ENCODE data around the gene LSM3. TPM values are rescaled to one million over a fixed set of nuclear protein-coding genes. Genes with fewer than 3 reads are reported as not detected.
A peak's percentile ranks its signal among the peaks of the same experiment; 100 is the strongest.

The LSM3 gene
- polyA plus RNA-seq, 12 donors: 6.3 to 15.7 (median 12.3) TPM; not detected in 1

DNA sequence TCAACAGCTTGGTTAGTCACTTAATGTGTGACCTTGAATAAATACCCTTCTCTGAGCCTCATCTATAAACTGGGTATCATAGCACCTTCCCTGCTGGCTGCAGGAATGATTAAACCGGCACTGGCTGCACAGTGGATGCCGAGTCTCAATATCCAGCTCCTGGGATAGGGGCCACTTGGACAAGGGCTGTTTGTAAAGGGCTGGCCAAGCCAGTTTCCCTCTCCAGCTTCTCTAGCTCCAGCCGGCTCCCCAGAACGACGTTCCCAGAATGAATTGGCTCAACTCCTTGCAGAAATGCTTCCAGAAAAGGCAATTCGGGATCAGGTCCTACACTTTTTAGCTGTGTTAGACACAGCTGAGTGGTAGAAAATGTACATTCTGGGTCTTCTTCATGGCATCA is 58.8 kb downstream of the LSM3 start:
- DNase-seq: peak; percentile 88

DNA sequence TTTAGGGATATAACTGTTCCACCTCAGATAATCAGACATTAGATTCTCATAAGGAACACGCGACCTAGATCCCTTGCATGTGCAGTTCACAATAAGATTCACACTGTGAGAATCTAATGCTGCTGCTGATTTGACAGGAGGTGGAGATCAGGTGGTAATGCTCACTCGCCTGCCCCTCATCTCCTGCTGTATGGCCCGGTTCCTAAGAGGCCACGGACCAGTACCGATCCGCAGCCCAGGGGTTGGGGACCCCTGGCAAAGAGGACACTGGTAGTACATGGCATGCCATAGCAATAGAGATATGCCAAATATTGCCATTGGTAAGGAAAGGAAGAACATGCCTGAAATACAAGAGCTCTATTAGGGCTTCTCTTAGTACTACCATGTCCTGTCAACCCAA is 59.7 kb downstream of the LSM3 start:
- no peak for DNase-seq

DNA sequence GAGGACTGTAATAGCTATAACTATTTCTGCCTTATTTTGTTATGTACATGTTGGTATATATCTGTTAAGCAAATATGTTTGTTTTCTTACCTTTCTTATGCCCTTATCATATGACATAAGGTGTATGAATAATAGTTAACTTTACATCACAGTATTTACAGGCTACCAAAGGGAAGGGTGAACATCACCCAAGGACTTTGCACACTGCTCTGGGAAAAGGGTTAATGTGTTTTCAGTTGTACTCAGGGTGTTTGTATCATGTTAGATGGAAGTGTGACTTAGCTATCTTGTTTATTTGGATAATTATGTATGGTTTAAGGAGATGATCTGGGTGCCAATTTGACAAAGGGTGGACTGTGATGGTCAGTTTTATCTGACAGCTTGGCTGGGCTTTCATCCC is 60.3 kb downstream of the LSM3 start:
- no peak for DNase-seq

DNA sequence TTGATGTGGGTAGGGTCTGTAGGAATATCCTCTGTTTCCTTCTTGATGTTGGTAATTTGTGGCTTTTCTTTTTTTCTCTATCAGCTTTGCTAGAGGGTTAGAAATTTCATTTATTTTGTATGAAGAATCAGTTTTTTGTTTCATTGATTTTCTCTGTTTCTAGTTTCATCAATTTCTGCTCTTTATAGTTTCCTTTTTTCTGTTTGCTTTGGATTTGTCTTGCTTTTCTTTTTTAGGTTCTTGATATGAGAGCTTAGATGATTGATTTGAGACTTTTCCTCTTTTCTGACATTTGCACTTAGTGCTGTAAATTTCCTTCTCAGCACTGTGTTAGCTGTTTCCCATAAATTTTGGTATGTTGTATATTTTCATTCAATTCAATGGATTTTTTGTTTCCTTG is 61.3 kb downstream of the LSM3 start:
- no peak for DNase-seq

DNA sequence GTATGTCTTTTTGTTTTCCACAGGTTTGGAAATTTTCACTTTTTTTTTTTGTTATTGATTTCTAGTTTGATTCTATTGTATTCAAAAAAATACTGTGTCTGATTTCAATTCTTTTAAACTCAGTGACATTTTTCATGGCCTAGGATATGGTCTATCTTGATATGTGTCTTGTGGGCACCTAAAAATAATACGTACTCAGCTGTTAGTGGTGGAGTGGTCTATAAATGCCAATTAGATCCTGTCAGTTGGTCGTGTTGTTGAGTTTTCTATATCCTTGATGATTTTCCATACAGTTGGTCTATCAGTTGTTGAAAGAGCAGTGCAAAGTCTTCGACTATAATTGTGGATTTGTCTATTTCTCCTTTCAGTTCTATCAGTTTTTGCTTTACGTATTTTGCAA is 61.7 kb downstream of the LSM3 start:
- no peak for DNase-seq

DNA sequence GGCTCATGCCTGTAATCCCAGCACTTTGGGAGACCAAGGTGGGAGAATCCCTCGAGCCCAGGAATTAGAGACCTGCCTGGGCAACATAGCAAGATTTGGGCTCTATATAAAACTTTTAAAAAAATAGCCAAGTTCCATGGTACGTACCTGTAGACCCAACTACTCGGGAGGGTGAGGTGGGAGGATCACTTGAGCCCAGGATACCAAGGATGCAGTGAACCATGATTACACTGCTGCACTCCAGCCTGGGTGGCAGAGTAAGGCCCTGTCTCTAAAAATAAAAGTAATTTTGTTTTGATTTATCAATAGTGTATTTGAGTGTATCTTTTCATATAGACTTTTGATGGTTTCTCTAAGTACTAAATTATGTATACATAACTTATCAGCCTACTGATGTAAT is 63.1 kb downstream of the LSM3 start:
- no peak for DNase-seq

DNA sequence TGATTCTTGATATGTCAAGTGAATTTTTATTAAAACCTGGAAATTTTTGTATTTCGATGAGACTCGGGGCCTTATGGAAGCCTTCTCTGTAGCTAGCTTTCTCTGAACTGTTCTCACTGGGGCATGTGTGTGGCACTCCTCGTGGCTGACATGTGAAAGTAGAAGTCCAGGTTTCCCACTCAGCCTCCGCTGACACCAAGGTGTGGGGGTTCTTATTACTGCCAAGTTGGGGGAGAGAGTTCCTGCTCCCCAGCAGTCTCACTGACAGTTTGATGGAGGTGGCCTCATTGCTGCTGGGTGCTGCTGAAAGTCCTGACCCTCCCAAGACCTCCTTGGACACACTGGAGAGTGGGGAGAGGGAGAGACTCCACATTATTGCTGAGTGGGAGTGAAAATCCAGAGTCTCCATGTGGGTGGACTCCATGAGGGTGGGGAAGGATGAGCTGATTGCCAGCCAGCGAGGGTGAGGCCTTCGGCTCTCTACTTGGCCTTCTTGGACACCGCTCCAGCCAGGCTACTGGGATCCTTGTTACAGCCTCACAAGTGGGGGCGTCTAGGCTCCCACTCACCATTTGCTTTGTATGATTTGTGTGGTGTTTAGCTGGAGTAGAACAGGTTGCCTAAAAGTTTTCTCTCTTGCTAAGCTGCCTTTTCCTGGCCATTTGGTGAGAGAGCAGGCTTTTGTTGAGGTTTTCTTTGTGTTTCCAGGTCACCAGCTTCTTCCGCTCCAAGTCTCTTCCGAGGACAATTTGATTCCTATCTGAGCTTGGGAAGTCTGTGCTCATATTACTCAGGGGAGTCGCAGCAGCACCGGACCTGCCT is 64.1 kb downstream of the LSM3 start:
- DNase-seq: no peak

DNA sequence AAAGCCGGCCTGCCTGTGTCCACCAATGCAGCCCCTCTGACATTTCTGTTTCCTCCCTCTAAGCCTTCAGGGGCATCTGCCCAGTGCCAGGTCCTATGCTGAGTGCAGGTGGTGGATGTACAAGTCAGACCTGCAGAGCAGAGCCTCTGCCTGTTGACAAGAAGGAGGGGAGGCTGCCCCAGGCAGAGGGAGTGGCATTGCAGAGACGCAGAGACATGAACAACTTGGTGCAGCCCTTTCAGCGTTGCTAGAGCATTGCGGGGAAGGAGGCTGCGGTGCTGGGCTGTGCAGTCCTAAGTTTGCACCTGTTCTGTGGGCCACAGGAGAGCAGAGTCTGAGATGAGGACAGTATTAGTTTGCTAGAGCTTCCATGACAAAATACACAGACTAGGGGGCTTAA is 65.2 kb downstream of the LSM3 start:
- no peak for DNase-seq

DNA sequence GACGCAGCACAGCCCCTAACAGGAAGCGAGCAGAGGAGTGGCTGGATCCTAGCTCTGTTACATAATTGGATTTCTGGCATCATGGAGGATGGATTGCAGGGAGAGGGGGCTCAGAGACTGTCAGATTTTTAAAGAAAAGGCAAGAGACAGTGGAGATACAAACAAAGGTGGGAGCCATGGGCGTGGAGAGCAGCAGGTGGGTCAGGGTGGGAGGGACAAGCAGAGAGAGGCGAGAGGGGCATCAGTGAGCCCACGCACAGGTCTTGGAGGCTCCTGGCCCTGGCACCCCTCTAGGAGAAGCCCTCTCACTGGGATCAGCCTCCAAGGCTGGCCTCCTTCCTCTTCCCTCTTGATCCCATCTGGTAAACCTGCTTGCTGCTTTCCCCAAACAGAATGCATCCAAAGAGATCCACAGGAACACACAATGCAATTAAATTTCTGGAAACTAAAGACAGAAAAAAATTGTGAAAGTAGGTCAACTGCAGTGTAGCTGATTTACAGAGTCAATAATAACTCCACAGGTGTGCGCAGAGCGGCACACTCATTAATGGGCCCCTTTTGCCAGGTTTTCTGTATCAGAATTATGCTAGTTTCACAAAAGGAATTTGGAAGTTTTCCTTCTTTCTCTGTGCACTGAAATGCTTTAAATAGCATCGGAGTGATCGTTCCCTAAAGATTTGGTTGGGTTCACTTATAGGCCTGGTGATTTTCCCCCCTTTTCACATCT is 66.1 kb downstream of the LSM3 start:
- no peak for DNase-seq

DNA sequence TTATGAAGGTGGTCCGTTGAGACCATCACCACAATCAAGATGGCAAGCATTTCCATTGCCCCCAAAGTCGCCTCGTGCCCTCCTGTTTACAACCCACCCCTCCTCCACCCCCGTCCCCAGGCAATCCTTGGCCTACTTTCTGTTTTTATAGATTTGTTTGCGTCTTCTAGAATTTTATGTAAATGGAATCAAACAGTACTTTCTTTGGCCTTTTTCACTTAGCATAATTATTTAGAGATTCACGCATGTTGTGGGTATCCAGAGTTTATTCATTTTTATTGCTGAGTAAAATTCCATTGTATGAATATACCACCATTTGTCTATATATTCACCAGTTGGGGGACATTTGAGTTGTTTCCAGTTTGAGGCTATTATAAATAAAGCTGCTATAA is 66.6 kb downstream of the LSM3 start:
- no peak for DNase-seq

DNA sequence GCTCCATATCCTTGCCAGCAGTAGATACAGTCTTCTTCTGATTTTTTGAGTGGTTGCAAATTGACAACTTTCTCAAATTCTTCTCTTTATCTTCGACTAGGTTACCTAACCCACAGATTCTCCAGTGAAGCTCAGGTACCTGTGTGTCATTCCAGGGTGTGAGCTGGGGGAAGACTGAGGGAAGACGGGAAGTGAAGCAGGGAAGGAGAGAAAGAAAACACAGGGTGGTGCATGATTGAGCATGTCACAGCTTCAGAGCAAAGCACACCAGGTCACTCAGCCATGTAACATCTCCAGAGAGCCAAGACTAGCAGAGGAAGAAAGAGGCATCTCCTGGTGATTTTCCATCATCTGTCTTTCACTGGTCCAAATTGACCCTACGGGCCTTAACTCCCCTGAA is 67.2 kb downstream of the LSM3 start:
- no peak for DNase-seq

DNA sequence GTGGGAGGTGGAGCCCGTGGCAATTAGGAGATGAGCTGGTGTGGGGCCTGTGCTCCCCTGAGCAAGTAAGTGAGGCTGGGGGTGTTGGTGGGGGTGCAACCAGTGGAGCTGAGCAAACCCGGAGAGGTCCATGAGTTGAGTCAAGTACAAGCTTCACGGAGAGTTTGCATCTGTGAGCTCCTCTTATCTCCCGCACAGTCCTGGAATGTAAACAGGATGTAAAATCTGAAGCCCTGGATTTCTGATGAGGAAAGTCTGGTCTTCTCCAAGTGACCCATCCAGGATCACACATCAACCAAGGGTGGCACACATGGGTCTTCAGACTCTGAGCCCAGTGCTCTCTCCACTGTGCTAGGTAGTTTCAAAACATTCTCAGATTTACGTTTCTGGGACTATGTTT is 67.8 kb downstream of the LSM3 start:
- DNase-seq: no peak

DNA sequence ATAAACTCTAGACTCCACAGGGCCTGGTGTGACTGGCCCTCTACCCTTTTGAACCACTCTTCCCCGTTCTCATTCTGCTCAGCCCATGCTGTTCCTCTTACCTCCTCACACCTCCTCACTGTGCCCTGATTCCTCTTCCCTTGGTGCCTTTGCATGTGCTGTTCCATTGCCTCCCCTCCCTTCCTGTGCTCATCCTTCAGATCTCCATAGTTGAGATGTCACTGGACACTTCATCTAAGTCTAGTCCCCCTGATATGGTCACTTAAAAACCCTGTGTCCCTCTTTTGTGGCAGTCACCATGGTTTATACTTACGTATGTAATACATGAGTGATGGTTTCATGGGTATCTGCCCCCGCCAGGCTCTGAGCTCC is 69.8 kb downstream of the LSM3 start:
- DNase-seq: no peak

DNA sequence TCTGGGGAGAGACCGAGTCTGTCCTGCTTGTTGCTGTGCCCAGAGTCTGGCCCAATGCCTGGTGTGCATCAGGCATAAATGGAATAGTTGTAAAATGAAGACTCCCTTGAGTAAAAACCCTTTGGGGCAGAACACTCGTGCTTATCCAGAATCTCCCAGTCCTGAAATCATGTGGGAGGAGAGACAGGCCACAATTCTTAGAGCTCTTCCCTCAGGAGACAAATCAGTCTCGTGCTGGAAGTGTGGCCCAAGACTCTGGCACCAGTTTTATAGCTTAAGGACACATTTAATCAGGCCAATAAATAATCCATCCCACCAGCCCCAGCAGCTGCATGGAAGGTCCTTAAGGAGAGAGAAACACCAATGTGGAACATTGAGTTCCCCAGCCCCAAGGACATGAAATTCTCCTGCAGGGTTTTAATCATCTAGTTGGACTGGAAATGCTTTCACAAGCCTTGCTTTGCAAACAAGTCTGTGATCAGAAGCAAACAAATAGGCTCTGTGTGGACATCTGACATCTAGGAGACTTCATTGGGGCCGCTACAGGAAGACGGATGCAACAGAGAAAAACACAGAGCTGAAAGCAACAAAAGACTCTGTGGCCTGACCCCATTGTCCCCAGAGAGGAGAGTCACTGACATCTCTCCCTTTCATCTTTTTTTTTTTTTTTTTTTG is 70.4 kb downstream of the LSM3 start:
- no peak for DNase-seq

Other genes starting within 250 kb of the LSM3 start
- gene CHCHD4, start 53.9 kb upstream of the LSM3 start, polyA plus RNA-seq (ENCODE audit: insufficient read length in 12 of 12): 10 to 100 TPM in 10 of 12 donors, not detected in 2; 10.5 to 15.8 (median 14.5) TPM
- 10 to 100 TPM in 11 of 12 donors, not detected in 1; 45.3 to 86.0 (median 59.5) TPM for gene TMEM43, start 53.8 kb upstream of the LSM3 start, polyA plus RNA-seq (ENCODE audit: insufficient read length in 12 of 12)
- gene XPC, start 216 bp upstream of the LSM3 start, polyA plus RNA-seq (ENCODE audit: insufficient read length in 12 of 12): 10 to 100 TPM in 11 of 12 donors, not detected in 1; 15.9 to 38.1 (median 21.5) TPM
- 10 to 100 TPM in 1 of 12 donors, 1 to 10 TPM in 10, not detected in 1; 2.7 to 15.2 (median 4.2) TPM for gene SLC6A6, start 223.8 kb downstream of the LSM3 start, polyA plus RNA-seq (ENCODE audit: insufficient read length in 12 of 12)